A673 (cell line): ENCODE results near the gene CTRL. TPM values are rescaled to one million over a fixed set of nuclear protein-coding genes. Genes with fewer than 3 reads are reported as not detected.

Experiments used
- BruUV-seq: library from RNA; stranded (reverse); fragments of 400-500 nt; replicated peaks from 2 replicates; lab custom pipeline; 2021; lab: Mats Ljungman, UMichigan
- CTCF ChIA-PET: fragments of 300-600 bp; sonication (Branson Sonifier 250); formaldehyde crosslinking; loops from one replicate; lab custom pipeline; 2022; ENCODE audit warnings: antibody characterized with exemption; lab: Charles Lee
- POLR2A ChIA-PET: fragments of 300-600 bp; sonication (Branson Sonifier 250); formaldehyde crosslinking; loops from one replicate; lab custom pipeline; 2022; ENCODE audit warnings: antibody characterized with exemption; ENCODE audit not compliant: low non-redundant PET; lab: Charles Lee
- DNase-seq: peaks from one replicate; pipeline ENCODE4 v3.0.0-alpha.2; 2015; ENCODE audit warnings: low spot score
- H3K27ac ChIP-seq: fragments of 200-600 bp; sonication (generic); 2 replicates; pipeline ENCODE4 v1.5.1; 2016; ENCODE audit warnings: mixed run types, low read depth, mild to moderate bottlenecking, mixed read lengths, antibody characterized with exemption, low read length; ENCODE audit not compliant: poor library complexity, severe bottlenecking
- H3K27me3 ChIP-seq: fragments of 200-600 bp; sonication (generic); replicated peaks from 2 replicates; pipeline ENCODE4 v1.6.1; 2017; ENCODE audit warnings: mixed run types, low read depth, mild to moderate bottlenecking, mixed read lengths, antibody characterized with exemption, low read length; ENCODE audit not compliant: insufficient read depth, poor library complexity
- H3K36me3 ChIP-seq: fragments of 200-600 bp; sonication (generic); 2 replicates; pipeline ENCODE4 v1.6.1; 2016; ENCODE audit warnings: mixed run types, mild to moderate bottlenecking, mixed read lengths, antibody characterized with exemption, low read length; ENCODE audit not compliant: insufficient read depth, poor library complexity, severe bottlenecking
- H3K4me1 ChIP-seq: fragments of 200-600 bp; sonication (generic); 2 replicates; pipeline ENCODE4 v1.6.1; 2017; ENCODE audit warnings: mixed run types, mild to moderate bottlenecking, mixed read lengths, antibody characterized with exemption, low read length; ENCODE audit not compliant: insufficient read depth, poor library complexity, severe bottlenecking
- H3K4me3 ChIP-seq: fragments of 200-600 bp; sonication (generic); 2 replicates; pipeline ENCODE4 v1.5.1; 2016; ENCODE audit warnings: low read depth, mixed run types, mild to moderate bottlenecking, mixed read lengths, low read length; ENCODE audit not compliant: poor library complexity, severe bottlenecking
- H3K9me3 ChIP-seq: fragments of 200-600 bp; sonication (generic); 2 replicates; pipeline ENCODE4 v1.6.1; 2016; ENCODE audit warnings: mixed run types, low read depth, mild to moderate bottlenecking, mixed read lengths, antibody characterized with exemption, low read length; ENCODE audit not compliant: poor library complexity, severe bottlenecking
- EZH2 ChIP-seq: fragments of 200-600 bp; sonication (generic); IDR thresholded peaks from 2 replicates; pipeline ENCODE4 v1.6.1; 2017; ENCODE audit warnings: borderline replicate concordance, low read depth, mild to moderate bottlenecking, mixed read lengths, antibody characterized with exemption, low read length; ENCODE audit not compliant: poor library complexity, severe bottlenecking
- intact Hi-C: fragments of 100-400 bp; cut with micrococcal nuclease; formaldehyde crosslinking; loops from one replicate; pipeline ENCODE4 v1.10.0; 2022; ENCODE audit not compliant: unreplicated experiment
- total RNA-seq: library from RNA; stranded (reverse); gene quantifications from 2 replicates; pipeline ENCODE4 v1.2.3, GENCODE V29; 2021
- TF ChIP-seq, protein P1 (sequence below): fragments of 300-800, 200-600 bp; sonication (generic); conservative IDR thresholded peaks from 2 replicates; pipeline ENCODE4 v1.5.1; 2017; ENCODE audit warnings: low read depth, mild to moderate bottlenecking, antibody characterized with exemption, low read length, moderate library complexity, mixed read lengths

The CTRL gene
- total RNA-seq, 1 experiment from 2014 or later, result 2.9 TPM

DNA sequence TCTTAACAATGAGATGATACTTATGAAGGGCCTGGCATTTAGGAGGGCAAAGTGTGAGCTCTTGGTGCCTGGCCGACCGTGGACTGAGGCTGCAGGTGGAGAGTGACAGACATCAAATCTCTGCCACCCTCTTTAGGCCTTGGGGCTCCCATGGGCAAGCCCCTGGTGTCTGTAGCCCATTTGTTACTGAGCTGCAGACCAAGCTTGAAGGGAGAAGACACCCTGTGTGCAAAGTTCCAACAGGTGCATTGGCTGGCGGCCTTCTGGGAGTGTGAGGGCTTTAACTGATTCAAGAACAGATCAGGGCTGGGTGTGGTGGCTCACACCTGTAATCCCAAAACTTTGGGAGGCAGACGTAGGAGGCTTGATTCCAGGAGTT is 789 bp upstream of the CTRL start:
- POLR2A ChIA-PET, result interaction anchor here (0.7 kb wide), 1 partner anchor 402 kb away, joined by 4 read pairs; no protein-coding TSS in a partner anchor
- Histone ChIP-seq H3K4me1 (peaks cover 16% of the 10 kb centered on the region), H3K36me3 (peaks cover 15% of the 10 kb centered on the region), H3K27me3 (no peaks in the 10 kb centered on the region), H3K9me3 (no peaks in the 10 kb centered on the region), H3K27ac (no peak overlapping the region), H3K4me3 (no peak overlapping the region)
- CTCF ChIA-PET, result interaction anchor here (0.5 kb wide), 1 partner anchor 113 kb away, joined by 12 read pairs; no protein-coding TSS in a partner anchor
- intact Hi-C loops, result no loop called here
- TF ChIP-seq EZH2, result no peak
- TF ChIP-seq, protein P1, sequence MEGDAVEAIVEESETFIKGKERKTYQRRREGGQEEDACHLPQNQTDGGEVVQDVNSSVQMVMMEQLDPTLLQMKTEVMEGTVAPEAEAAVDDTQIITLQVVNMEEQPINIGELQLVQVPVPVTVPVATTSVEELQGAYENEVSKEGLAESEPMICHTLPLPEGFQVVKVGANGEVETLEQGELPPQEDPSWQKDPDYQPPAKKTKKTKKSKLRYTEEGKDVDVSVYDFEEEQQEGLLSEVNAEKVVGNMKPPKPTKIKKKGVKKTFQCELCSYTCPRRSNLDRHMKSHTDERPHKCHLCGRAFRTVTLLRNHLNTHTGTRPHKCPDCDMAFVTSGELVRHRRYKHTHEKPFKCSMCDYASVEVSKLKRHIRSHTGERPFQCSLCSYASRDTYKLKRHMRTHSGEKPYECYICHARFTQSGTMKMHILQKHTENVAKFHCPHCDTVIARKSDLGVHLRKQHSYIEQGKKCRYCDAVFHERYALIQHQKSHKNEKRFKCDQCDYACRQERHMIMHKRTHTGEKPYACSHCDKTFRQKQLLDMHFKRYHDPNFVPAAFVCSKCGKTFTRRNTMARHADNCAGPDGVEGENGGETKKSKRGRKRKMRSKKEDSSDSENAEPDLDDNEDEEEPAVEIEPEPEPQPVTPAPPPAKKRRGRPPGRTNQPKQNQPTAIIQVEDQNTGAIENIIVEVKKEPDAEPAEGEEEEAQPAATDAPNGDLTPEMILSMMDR, result no peak
- no TSS peak for BruUV-seq
- no peak for DNase-seq

GRCh38 chr16:67930678-67931211 is 917 bp downstream of the CTRL start:
- no peaks in the 10 kb centered on the region for H3K9me3 ChIP-seq
- no peak overlapping the region for H3K4me3 ChIP-seq
- BruUV-seq, result no TSS peak
- no peaks in the 10 kb centered on the region for H3K27me3 ChIP-seq
- intact Hi-C loops, result no loop called here
- no peak for DNase-seq
- H3K27ac ChIP-seq, result no peak overlapping the region
- H3K36me3 ChIP-seq, result peaks cover 15% of the 10 kb centered on the region
- ChIA-PET POLR2A (no interaction called here), CTCF (interaction anchor here (2.6 kb wide), 1 partner anchor 46 kb away, joined by 7 read pairs; the partner anchor contains the start of gene NRN1L)
- H3K4me1 ChIP-seq, result peaks cover 25% of the 10 kb centered on the region
- no peak for TF ChIP-seq EZH2
- TF ChIP-seq, protein P1, result no peak

DNA sequence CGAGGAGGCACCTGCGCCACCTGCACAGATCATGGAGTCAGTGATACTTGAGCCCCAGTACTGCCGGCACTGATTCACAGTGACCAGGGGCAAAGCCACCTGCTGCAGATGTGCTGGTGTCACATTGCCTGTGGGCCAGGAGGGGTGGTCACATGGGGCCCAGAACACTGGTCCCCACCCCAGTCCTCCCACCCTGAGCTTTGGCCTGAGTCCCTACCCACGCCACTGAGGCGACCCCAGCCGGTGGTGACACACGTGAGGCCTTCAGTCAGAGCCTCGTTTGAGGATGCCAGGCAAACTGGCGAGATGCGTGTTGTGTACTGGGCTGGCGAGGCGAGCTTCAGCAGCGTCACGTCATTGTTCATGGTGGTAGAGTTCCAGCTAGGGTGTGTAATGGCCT is 1.5 kb downstream of the CTRL start:
- H3K4me3 ChIP-seq, result no peak overlapping the region
- peaks cover 15% of the 10 kb centered on the region for H3K36me3 ChIP-seq
- H3K4me1 ChIP-seq, result peaks cover 31% of the 10 kb centered on the region
- CTCF ChIA-PET, result interaction anchor here (0.6 to 2.6 kb wide), 2 partner anchors 45 to 71 kb away, joined by 4 to 7 read pairs; partner anchors contain the start of gene NRN1L
- POLR2A ChIA-PET, result no interaction called here
- intact Hi-C loops, result no loop called here
- TF ChIP-seq, protein P1, result no peak
- TF ChIP-seq EZH2, result no peak
- H3K9me3 ChIP-seq, result no peaks in the 10 kb centered on the region
- BruUV-seq, result no TSS peak
- no peak overlapping the region for H3K27ac ChIP-seq
- DNase-seq, result no peak
- H3K27me3 ChIP-seq, result no peaks in the 10 kb centered on the region
